PFSK-1 (cell line): ENCODE data around the gene CD63.

Experiments
- FOXP2 ChIP-seq: optimal IDR thresholded peaks from 2 replicates; pipeline ENCODE3; 2011; ENCODE audit warnings: borderline replicate concordance, control low read depth, inconsistent platforms; ENCODE audit not compliant: insufficient read depth; ENCODE audit errors: extremely low read length, extremely low read depth
- REST ChIP-seq, 2 experiments: IDR thresholded peaks; 2 replicates each; pipeline versions ENCODE4 v1.6.1 to v1.8.0; 2011 to 2012; ENCODE audit warnings: low read depth in 2 of 2, low read length in 2 of 2, control low read depth in 1 of 2, inconsistent platforms in 1 of 2, mild to moderate bottlenecking in 1 of 2, moderate library complexity in 1 of 2; ENCODE audit not compliant: insufficient read depth in 1 of 2
- SIN3A ChIP-seq: IDR thresholded peaks from 2 replicates; pipeline ENCODE4 v1.6.1; 2012; ENCODE audit warnings: mild to moderate bottlenecking, low read length, moderate library complexity, borderline replicate concordance; ENCODE audit not compliant: insufficient read depth
- TAF1 ChIP-seq: IDR thresholded peaks from 2 replicates; pipeline ENCODE4 v1.6.1; 2012; ENCODE audit warnings: low read length, control low read depth, borderline replicate concordance; ENCODE audit not compliant: insufficient read depth

DNA sequence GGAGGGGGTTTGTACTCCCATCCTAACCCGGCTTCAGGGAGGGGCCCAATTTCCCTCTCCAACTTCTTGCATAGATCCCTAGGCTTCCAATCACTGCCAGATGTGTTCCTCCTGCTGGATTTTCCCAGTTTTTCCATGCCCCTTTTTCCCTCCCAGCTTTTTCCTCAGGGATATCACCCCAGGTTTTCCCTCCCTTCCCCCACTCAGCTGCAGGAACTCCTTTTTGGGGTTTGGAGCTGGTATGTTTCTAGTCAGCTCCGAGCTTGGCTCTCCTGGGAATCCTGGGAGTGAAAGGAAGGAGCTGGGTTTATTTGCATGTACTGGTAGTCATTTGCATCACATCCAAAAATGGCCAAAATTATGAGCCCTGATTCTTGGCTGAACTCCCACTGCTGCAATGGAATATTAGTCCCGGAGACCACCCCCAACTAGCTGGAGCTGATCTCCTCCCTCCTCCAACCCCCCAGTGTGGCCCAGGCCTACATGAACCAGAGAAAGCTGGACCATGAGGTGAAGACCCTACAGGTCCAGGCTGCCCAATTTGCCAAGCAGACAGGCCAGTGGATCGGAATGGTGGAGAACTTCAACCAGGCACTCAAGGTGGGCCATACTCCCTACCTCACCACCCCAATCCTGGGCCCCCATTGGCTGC, 10.1 kb downstream of the CD63 start:
- TF ChIP-seq FOXP2: no peak
- TF ChIP-seq REST (IDR thresholded peaks at IDR 0.05; ENCODE audit: insufficient read depth in 1 of 2, low read depth in 2 of 2, low read length in 2 of 2): no peak
- TF ChIP-seq SIN3A: no peak
- no peak for TF ChIP-seq TAF1
